Mammary epithelial cell (primary cell): ENCODE measurements around the gene CCDC142.

Experiments
- EZH2 ChIP-seq: IDR thresholded peaks from 2 replicates; pipeline ENCODE4 v1.6.1; 2012; ENCODE audit warnings: low read length, inconsistent platforms, borderline replicate concordance
- TF ChIP-seq, protein P1 (sequence below), 2 donors: IDR thresholded peaks in 1 of 2; conservative IDR thresholded peaks in 1 of 2; 2 replicates each; pipeline ENCODE4 v1.5.1; 2011 to 2012; ENCODE audit warnings: inconsistent platforms in 2 of 2, low read length in 2 of 2, mild to moderate bottlenecking in 2 of 2, control low read depth in 1 of 2, low read depth in 1 of 2; ENCODE audit not compliant: insufficient read depth in 1 of 2; ENCODE audit errors: extremely low read depth in 1 of 2

GRCh38 chr2:74491648-74492544 is 9.1 kb upstream of the CCDC142 start:
- TF ChIP-seq, protein P1, sequence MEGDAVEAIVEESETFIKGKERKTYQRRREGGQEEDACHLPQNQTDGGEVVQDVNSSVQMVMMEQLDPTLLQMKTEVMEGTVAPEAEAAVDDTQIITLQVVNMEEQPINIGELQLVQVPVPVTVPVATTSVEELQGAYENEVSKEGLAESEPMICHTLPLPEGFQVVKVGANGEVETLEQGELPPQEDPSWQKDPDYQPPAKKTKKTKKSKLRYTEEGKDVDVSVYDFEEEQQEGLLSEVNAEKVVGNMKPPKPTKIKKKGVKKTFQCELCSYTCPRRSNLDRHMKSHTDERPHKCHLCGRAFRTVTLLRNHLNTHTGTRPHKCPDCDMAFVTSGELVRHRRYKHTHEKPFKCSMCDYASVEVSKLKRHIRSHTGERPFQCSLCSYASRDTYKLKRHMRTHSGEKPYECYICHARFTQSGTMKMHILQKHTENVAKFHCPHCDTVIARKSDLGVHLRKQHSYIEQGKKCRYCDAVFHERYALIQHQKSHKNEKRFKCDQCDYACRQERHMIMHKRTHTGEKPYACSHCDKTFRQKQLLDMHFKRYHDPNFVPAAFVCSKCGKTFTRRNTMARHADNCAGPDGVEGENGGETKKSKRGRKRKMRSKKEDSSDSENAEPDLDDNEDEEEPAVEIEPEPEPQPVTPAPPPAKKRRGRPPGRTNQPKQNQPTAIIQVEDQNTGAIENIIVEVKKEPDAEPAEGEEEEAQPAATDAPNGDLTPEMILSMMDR (conservative IDR thresholded peaks at IDR 0.05 in 1 of 2, IDR thresholded peaks at IDR 0.05 in 1 of 2; ENCODE audit: extremely low read depth in 1 of 2, insufficient read depth in 1 of 2, low read depth in 1 of 2, low read length in 2 of 2): no peak
- no peak for TF ChIP-seq EZH2
